ENCODE data around the gene GALNT6.

GALNT6 gene

GRCh38 chr12:51381226-51382079 is 9.8 kb downstream of the GALNT6 start:
- DNase-seq: no peak

GRCh38 chr12:51379571-51379970 is 11.6 kb downstream of the GALNT6 start:
- no peak for DNase-seq

GRCh38 chr12:51378749-51379148 is 12.5 kb downstream of the GALNT6 start:
- no peak for DNase-seq

GRCh38 chr12:51377099-51377984 is 13.9 kb downstream of the GALNT6 start:
- DNase-seq: peak; percentile 37 to 51

GRCh38 chr12:51374856-51375255 is 16.4 kb downstream of the GALNT6 start:
- no peak for DNase-seq

- DNase-seq: no peak
These were observed 16.8 kb downstream of the GALNT6 start for GRCh38 chr12:51374361-51374760.

- no peak for DNase-seq
These were observed 18.0 kb downstream of the GALNT6 start for GRCh38 chr12:51373187-51373586.

GRCh38 chr12:51372021-51372420 is 19.2 kb downstream of the GALNT6 start:
- no peak for DNase-seq

GRCh38 chr12:51371295-51371953 is 19.8 kb downstream of the GALNT6 start:
- DNase-seq: peak in 1 of 2 experiments; percentile 13

- DNase-seq: no peak
These were observed 20.5 kb downstream of the GALNT6 start for GRCh38 chr12:51370667-51371066.

- no peak for DNase-seq
These were observed 21.6 kb downstream of the GALNT6 start for GRCh38 chr12:51369581-51369980.

- peak in 1 of 2 experiments; percentile 17 for DNase-seq
These were observed 22.3 kb downstream of the GALNT6 start for GRCh38 chr12:51368640-51369517.

- DNase-seq: no peak
These were observed 25.9 kb downstream of the GALNT6 start for GRCh38 chr12:51365276-51365675.

GRCh38 chr12:51364001-51364400 is 27.2 kb downstream of the GALNT6 start:
- no peak for DNase-seq

- DNase-seq: no peak
These were observed 28.4 kb downstream of the GALNT6 start for GRCh38 chr12:51362747-51363342.

- DNase-seq: no peak
These were observed 28.9 kb downstream of the GALNT6 start for GRCh38 chr12:51362307-51362706.

GRCh38 chr12:51361161-51362016 is 29.8 kb downstream of the GALNT6 start:
- no peak for DNase-seq

GRCh38 chr12:51360315-51360714 is 30.9 kb downstream of the GALNT6 start:
- DNase-seq: no peak

GRCh38 chr12:51359851-51360250 is 31.4 kb downstream of the GALNT6 start:
- no peak for DNase-seq

- DNase-seq: no peak
These were observed 32.7 kb downstream of the GALNT6 start for GRCh38 chr12:51358496-51358895.

Measured in NCI-H526 (cell line).